ENCODE measurements around the gene ZAR1L. TPM values are rescaled to one million over a fixed set of nuclear protein-coding genes. Genes with fewer than 3 reads are reported as not detected.

ZAR1L gene
- total RNA-seq, 1 experiment from 2014 or later, result 0.21 TPM

DNA sequence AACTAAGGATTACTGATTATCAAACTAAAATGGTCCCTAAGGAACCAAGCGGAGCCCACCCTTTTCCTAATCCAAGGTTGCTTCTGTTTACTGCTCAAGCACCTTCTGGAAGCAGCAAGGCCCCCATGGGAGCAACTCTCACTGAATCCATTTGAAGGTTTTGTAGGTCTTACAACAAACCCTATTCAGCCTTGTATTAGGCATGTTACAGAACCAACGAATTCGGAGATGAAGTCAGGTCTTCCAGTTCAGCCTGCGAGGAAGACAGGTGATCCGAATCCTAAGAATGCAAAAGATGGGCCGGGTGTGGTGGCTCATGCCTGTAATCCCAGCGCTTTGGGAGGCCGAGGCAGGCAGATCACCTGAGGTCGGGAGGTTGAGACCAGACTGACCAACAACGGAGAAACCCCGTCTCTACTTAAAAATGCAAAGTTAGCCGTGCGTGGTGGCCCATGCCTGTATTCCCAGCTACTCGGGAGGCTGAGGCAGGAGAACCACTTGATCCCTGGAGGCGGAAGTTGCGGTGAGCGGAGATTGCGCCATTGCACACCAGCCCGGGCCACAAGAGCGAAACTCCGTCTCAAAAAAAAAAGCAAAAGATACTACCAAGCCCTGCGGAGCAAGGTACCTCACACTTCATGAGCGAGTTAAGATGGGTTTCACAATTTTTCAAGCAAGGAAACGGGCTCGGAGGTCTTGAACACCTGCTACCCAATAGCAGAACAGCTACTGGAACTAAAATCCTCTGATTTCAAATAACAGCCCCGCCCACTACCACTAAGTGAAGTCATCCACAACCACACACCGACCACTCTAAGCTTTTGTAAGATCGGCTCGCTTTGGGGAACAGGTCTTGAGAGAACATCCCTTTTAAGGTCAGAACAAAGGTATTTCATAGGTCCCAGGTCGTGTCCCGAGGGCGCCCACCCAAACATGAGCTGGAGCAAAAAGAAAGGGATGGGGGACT, 609 bp downstream of the ZAR1L start:
- peak overlapping the region; percentile 100 for H3K27ac ChIP-seq
- peak overlapping the region; percentile 64 for H3K4me3 ChIP-seq
- peaks cover 25% of the 10 kb centered on the region for H3K4me1 ChIP-seq (replicated peaks)
- DNase-seq (ENCODE audit: low read depth in 1 of 2, low spot score in 2 of 2), result peak in 1 of 2 experiments; percentile 45
- no peaks in the 10 kb centered on the region for H3K27me3 ChIP-seq (replicated peaks)
- peaks cover 11% of the 10 kb centered on the region for H3K36me3 ChIP-seq
- no peaks in the 10 kb centered on the region for H3K9me3 ChIP-seq (replicated peaks)

DNA sequence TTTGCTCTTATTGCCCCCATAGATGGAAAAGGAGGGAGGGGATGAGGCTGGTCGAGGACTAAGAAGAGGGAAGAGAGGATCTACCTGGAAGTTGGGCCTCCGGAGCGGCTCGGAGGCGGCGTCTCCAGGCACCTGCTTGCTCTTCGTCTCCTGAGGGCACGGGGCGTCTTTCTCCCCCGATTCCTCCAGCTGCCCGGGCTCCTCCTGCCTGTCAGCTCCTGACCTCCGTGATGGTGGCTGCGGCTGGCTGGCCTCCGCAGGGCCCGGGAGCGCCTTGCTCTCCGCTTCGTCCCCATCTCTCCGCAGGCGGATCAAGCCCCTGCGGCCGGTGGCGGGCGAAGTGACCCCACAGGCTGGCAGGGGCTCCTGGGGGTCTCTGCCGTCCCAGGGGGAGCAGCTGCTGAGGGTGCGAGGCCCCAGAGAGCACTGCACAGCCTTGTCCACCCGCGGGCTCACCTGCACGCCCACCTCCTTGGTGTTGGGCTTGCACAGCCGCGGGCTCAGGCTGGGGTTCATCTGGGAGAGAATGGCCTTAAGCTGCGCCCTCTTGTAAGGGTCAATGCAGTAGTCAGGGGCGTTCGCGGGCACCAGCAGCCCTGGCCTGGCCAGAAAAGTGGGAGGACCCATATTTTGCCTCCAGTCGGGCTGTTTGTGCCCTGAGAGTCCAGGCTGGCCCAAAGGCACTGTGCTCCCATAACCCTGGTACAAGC, 3.8 kb downstream of the ZAR1L start:
- DNase-seq (ENCODE audit: low read depth in 1 of 2, low spot score in 2 of 2), result no peak
- H3K36me3 ChIP-seq, result no peaks in the 10 kb centered on the region; the same call in 1 of the 2 replicates

DNA sequence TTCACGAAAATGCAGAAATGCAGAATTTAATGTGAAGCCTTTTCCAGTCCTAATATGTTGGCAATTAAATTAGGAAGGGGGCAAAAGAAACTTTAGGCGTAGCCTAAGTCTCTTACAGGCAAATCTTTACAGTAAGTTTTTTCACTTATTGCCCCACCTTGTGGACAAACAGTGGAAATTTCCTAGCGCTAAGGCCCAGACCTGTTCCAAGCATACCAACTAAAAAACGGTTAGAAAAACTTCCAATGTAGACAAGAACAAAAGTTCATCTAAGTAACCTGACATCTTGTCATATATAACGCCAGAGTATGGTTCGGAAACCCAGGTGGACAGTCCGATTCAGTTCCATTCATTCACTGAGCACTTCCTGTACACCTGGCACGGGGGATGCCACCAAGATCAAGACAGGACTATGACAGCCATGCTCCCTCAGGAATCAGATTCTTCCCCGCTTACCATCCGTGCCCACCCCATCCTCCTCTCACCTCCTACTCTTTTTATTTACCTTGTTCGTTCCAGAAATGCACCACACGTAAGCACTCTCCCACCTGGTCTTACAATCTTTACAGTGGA, 4.9 kb downstream of the ZAR1L start:
- no peaks in the 10 kb centered on the region for H3K36me3 ChIP-seq
- peaks cover 16% of the 10 kb centered on the region for H3K4me1 ChIP-seq (replicated peaks)
- no peaks in the 10 kb centered on the region for H3K9me3 ChIP-seq (replicated peaks)
- H3K4me3 ChIP-seq, result no peak overlapping the region
- H3K27me3 ChIP-seq (replicated peaks), result no peaks in the 10 kb centered on the region
- H3K27ac ChIP-seq, result 0 out of 2 replicates have a peak overlapping the region, but pooled peaks have one; percentile 7
- DNase-seq (ENCODE audit: low read depth in 1 of 2, low spot score in 2 of 2), result peak in 1 of 2 experiments; percentile 32

More for the DNA sequence above, 3.8 kb downstream of the ZAR1L start:
- no peaks in the 10 kb centered on the region for H3K9me3 ChIP-seq (replicated peaks)
- no peak overlapping the region for H3K27ac ChIP-seq
- H3K4me3 ChIP-seq, result no peak overlapping the region
- no peaks in the 10 kb centered on the region for H3K27me3 ChIP-seq (replicated peaks)
- H3K4me1 ChIP-seq (replicated peaks), result peaks cover 18% of the 10 kb centered on the region

DNA sequence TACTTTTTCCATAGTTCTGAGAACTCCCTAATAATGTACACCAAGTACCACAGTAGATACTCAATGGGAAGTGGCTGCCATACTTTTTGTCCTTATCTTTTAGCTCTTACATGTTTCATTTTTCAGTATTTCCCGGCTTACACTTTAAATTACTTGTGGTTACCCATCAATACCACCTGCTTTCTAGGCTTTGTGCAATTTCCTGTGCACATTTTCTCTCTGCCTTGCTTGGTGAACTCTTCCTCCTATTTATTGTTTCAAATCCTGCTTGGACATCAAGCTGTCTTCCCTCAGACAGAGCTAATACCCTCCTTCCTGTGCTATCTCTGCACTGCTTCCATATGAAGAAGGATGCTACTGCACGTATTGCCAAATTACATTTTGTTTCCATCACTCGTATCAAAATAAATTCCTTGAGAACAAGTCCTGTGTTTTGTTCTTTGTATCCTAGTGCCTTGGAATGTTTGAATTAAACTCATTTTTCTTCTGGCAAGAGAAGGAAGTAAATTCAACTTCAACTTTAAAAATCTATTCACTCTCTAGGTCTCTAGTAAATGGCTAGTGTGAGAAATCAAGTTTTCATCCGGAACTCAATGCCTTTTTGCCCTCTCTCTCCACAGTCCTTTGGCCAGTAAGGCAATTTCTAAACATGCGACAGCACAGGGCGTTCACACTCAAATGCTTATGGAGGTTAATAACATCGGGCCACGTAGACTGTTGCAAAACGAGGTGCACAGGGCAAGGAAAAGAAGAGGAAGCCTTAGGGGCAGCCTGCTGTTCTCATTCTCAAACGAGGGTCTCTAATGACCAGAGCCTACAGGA, 5.6 kb downstream of the ZAR1L start:
- no peaks in the 10 kb centered on the region for H3K9me3 ChIP-seq (replicated peaks)
- 0 out of 2 replicates have a peak overlapping the region, but pooled peaks have one; percentile 7 for H3K27ac ChIP-seq
- no peak for DNase-seq (ENCODE audit: low read depth in 1 of 2, low spot score in 2 of 2)
- no peaks in the 10 kb centered on the region for H3K36me3 ChIP-seq
- H3K4me1 ChIP-seq (replicated peaks), result peaks cover 9% of the 10 kb centered on the region
- H3K4me3 ChIP-seq, result no peak overlapping the region
- no peaks in the 10 kb centered on the region for H3K27me3 ChIP-seq (replicated peaks)

DNA sequence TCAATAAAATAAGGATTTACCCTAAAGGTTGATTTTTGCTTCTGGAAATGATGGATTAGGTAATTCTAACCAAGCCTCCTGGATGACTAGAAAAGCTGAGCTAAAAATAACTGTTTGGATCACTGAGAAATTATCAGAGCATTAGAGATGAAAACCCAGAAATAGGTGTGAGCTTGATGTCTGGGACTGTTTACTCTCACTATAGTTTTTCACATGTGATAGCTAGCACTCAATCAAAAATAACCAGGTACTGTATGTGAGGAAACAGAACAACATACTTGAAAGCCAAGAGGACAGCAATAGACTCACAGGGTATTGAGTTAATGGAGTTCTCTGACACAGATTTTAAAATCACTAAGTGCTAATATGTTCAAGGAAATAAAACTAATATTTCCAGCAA, 9.5 kb downstream of the ZAR1L start:
- no peaks in the 10 kb centered on the region for H3K27me3 ChIP-seq (replicated peaks)
- no peak for DNase-seq (ENCODE audit: low read depth in 1 of 2, low spot score in 2 of 2)
- no peaks in the 10 kb centered on the region for H3K9me3 ChIP-seq (replicated peaks)

DNA sequence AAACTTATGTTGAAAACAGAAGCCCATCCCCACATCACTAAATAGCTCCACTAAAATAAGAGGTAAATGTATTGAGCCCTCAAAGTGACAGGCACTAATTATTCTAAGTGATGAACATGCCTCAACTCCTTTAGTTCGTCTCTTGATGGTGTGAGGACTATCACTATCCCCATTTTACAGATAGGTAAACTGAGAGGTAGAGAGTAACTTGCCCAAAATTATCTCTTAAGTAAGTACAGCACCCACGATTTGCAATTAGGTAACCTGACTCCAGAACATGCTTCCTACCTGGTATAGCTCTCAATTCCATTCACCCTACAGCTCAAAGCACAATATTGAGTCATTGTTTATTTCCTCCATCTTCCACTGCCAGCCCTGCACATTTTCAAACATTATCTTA, 12.7 kb downstream of the ZAR1L start:
- no peaks in the 10 kb centered on the region for H3K36me3 ChIP-seq
- no peak overlapping the region for H3K4me3 ChIP-seq
- no peak for DNase-seq (ENCODE audit: low read depth in 1 of 2, low spot score in 2 of 2)
- H3K9me3 ChIP-seq (replicated peaks), result no peaks in the 10 kb centered on the region
- H3K27me3 ChIP-seq (replicated peaks), result no peaks in the 10 kb centered on the region
- no peak overlapping the region for H3K27ac ChIP-seq
- no peaks in the 10 kb centered on the region for H3K4me1 ChIP-seq (replicated peaks)

More for the DNA sequence above, 9.5 kb downstream of the ZAR1L start:
- Histone ChIP-seq H3K4me3 (no peak overlapping the region), H3K27ac (no peak overlapping the region), H3K36me3 (no peaks in the 10 kb centered on the region), H3K4me1 (replicated peaks) (peaks cover 6% of the 10 kb centered on the region; the same call in 1 of the 2 replicates)

DNA sequence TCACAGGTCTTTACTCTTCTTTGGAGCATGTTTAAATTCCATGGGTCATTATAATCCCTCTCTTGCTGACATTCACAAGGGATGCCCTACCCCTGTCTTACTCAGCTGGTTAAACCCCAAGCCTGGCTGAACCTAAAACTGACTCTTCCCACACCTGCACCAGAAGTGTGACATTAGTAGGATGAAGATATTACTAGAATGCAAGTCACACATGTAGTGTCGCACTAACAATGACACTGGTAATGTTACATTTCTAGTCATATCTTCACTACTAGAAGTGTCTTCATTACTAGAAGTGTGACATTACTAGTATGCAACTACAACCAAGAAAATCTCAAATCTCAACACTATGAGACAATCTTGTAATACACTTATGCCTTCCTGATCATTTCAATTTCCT, 14.2 kb downstream of the ZAR1L start:
- H3K4me3 ChIP-seq, result no peak overlapping the region
- H3K4me1 ChIP-seq (replicated peaks), result no peaks in the 10 kb centered on the region
- H3K36me3 ChIP-seq, result no peaks in the 10 kb centered on the region
- no peaks in the 10 kb centered on the region for H3K9me3 ChIP-seq (replicated peaks)
- H3K27me3 ChIP-seq (replicated peaks), result no peaks in the 10 kb centered on the region
- DNase-seq (ENCODE audit: low read depth in 1 of 2, low spot score in 2 of 2), result no peak
- H3K27ac ChIP-seq, result no peak overlapping the region

DNA sequence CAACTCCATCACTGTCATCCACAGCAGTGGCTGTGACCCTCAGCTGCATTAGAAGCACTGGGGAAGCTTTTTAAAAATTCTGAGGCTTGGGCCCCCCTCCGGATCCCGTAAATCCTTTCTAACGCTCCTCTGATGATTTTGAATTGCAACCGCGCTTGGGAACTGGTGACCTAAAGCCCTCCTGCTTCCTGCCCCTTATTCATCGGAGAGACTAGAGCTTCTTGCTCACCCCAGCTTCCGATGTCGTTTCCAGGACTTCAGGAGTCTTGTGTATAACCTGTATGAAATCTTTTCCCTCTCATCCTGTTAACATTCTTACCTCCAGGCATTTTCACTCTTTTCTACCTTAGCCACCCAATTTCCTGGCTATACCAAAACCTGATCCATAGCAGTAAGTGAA, 14.8 kb downstream of the ZAR1L start:
- Histone ChIP-seq H3K27ac (no peak overlapping the region), H3K4me1 (replicated peaks) (no peaks in the 10 kb centered on the region), H3K4me3 (no peak overlapping the region), H3K9me3 (replicated peaks) (no peaks in the 10 kb centered on the region), H3K36me3 (no peaks in the 10 kb centered on the region), H3K27me3 (replicated peaks) (no peaks in the 10 kb centered on the region)
- no peak for DNase-seq (ENCODE audit: low read depth in 1 of 2, low spot score in 2 of 2)

DNA sequence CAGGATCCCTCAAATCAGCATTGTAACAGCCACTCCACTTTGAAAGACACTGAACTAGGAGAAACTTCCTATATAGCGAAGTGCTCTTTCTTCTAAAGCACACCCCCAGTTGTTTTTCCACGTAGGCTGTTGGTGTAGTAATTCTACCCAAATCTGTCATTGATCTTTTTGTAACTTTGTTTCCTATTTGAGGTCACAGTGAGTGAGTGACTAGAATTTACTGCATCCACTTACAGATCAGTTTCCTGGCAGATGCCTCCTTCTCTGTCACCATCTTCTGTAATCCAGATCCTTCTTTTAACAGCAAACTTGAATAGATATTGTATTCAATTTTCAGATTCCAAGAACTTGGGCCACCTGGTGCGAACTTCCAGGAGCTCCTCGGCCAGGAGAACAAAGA, 15.3 kb downstream of the ZAR1L start:
- no peaks in the 10 kb centered on the region for H3K4me1 ChIP-seq (replicated peaks)
- no peak overlapping the region for H3K4me3 ChIP-seq
- no peaks in the 10 kb centered on the region for H3K9me3 ChIP-seq (replicated peaks)
- H3K36me3 ChIP-seq, result no peaks in the 10 kb centered on the region
- no peaks in the 10 kb centered on the region for H3K27me3 ChIP-seq (replicated peaks)
- no peak overlapping the region for H3K27ac ChIP-seq
- DNase-seq (ENCODE audit: low read depth in 1 of 2, low spot score in 2 of 2), result no peak

DNA sequence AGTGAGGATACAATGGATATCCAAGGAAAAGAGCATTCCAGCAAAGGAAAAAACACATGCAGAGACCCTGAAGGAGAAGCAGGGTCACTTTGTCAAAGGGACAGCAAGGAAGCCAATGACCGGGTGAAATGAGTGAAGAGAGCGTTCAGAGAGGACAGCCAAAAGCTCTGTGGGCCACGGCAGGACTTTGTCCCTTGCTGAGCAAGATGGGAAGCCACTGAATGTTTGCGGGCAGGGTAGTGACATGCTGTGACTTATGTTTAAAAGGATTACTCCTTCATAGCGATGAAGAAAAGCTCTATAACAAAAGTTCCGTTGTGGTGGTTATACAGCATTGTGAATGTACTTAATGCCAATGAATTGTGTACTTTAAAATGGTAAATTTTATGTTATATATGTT, 16.5 kb downstream of the ZAR1L start:
- H3K27ac ChIP-seq, result no peak overlapping the region
- H3K9me3 ChIP-seq (replicated peaks), result no peaks in the 10 kb centered on the region
- no peak overlapping the region for H3K4me3 ChIP-seq
- DNase-seq (ENCODE audit: low read depth in 1 of 2, low spot score in 2 of 2), result no peak
- H3K36me3 ChIP-seq, result no peaks in the 10 kb centered on the region
- H3K27me3 ChIP-seq (replicated peaks), result no peaks in the 10 kb centered on the region
- no peaks in the 10 kb centered on the region for H3K4me1 ChIP-seq (replicated peaks)

DNA sequence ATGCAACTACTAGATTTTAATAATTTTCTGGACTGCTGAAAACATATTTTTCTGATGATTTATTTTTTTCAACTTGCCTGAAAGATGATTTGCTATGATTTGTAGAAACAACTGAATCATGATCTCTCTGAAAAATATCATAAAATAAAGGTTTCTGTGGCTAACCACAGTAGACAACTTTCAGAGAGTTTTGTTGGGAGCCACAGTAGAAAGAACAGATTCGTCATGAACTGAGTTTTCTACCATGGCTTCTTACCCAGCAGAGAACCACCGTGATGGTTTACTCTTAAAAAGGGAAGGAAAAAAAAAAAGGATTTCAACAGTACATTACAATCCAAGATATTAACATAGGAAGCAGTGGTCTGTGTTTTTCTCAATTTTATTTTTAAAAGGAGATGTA, 18.0 kb downstream of the ZAR1L start:
- H3K4me1 ChIP-seq (replicated peaks), result no peaks in the 10 kb centered on the region
- no peaks in the 10 kb centered on the region for H3K27me3 ChIP-seq (replicated peaks)
- H3K4me3 ChIP-seq, result no peak overlapping the region
- no peak overlapping the region for H3K27ac ChIP-seq
- H3K9me3 ChIP-seq (replicated peaks), result no peaks in the 10 kb centered on the region
- no peak for DNase-seq (ENCODE audit: low read depth in 1 of 2, low spot score in 2 of 2)
- H3K36me3 ChIP-seq, result no peaks in the 10 kb centered on the region

DNA sequence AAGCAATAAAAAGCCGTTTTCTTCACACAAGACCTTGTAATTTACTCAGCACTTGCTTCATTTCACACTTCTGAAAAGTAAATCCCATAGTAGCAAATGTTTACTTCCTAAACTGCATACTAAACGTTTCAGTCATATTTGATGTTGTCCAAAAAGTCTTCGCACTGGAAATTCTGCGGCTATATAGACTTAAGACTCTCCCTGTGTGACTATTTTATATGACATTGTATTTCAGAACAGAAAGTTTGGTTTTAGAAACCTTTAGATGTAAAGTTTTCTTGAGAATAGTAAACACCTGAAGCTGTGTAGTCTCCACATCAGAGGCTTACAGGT, 29.6 kb downstream of the ZAR1L start:
- H3K4me1 ChIP-seq (replicated peaks), result peaks cover 21% of the 10 kb centered on the region
- H3K9me3 ChIP-seq (replicated peaks), result no peaks in the 10 kb centered on the region
- H3K27me3 ChIP-seq (replicated peaks), result no peaks in the 10 kb centered on the region
- H3K36me3 ChIP-seq, result no peaks in the 10 kb centered on the region
- H3K4me3 ChIP-seq, result no peak overlapping the region
- peak overlapping the region; percentile 86 for H3K27ac ChIP-seq
- DNase-seq (ENCODE audit: low read depth in 1 of 2, low spot score in 2 of 2), result no peak

DNA sequence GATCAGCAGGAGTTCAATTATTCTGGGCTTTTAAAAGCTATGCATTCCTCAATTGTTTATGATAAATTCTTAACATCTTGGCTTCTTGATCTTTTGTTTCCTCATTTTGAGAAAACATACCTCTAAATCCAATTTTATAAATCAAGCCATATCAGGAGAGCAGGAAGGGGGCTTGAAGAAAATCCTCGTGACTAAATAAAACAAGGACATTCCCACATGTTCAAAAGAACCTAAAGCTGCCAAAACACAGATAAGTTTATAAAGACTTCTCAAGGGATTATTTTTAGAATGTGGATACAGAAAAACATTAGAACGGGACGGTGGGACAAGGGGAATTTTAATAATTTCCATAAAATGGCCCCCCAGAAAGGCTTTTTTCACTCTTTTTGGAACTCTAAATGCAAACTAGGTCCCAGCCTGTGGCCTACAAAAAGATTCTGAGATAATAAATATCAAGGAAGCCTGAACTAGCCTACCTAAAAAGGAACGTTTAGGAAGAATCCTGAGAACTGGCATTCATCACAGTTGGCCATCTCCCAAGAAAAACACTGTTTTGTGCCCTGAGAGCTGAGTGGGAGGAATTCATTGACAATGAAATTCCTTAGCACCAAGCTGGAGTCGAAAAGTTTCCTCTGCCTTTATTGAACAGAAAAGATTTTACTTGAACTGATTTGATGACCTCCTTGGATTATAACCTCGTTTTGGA, 30.1 kb downstream of the ZAR1L start:
- Histone ChIP-seq H3K4me3 (no peak overlapping the region), H3K36me3 (no peaks in the 10 kb centered on the region), H3K27ac (peak overlapping the region; percentile 86)

More for the DNA sequence above, 30.1 kb downstream of the ZAR1L start:
- Histone ChIP-seq H3K27me3 (replicated peaks) (no peaks in the 10 kb centered on the region), H3K4me1 (replicated peaks) (peaks cover 21% of the 10 kb centered on the region), H3K9me3 (replicated peaks) (no peaks in the 10 kb centered on the region)
- DNase-seq (ENCODE audit: low read depth in 1 of 2, low spot score in 2 of 2), result peak; percentile 59 to 82

All from SJSA1 (cell line).